HG03558 (cell line): Measurements from ENCODE around the gene NTRK1.

Source experiments
- ATAC-seq: cut with Tn5 transposase; IDR thresholded peaks from one replicate; pipeline ENCODE4 v1.9.1; 2021; ENCODE audit warnings: moderate number of reproducible peaks; ENCODE audit not compliant: unreplicated experiment; ENCODE audit errors: extremely low read depth

Gene NTRK1

DNA sequence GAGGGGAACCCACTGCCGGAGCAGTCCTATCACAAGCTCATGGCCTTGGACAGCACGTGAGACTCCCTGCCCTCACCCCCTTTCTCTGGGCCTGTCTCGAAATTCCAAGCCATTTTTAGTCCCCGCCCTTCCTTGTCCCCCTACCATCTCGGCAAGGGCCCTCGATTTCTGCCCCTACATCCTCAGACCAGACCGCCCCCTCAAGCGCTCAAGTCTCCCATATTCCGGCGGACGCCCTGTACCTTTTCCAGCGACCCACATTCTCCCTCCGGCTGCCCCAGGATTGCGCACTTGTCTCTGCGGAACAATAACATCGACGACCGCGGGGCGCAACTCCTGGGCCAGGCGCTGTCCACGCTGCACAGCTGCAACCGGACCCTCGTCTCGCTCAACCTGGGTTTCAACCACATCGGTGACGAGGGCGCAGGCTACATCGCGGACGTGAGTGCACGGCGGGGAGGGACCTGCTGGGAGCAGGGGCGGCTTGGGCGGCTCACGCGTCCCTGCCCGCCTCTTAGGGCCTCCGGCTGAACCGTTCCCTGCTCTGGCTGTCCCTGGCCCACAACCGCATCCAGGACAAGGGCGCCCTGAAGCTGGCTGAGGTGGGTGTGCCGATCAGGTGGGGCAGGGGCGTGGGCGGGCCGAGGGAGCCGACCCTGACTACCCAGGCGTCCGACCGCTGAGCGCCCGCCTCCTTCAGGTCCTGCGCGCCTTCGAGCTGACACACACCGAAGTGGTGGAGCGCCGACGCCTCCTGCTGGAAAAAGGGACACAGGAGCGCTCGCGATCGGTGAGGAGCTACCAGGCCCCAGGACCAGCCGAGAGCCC lies 66.8 kb downstream of the NTRK1 start:
- ATAC-seq = no peak

DNA sequence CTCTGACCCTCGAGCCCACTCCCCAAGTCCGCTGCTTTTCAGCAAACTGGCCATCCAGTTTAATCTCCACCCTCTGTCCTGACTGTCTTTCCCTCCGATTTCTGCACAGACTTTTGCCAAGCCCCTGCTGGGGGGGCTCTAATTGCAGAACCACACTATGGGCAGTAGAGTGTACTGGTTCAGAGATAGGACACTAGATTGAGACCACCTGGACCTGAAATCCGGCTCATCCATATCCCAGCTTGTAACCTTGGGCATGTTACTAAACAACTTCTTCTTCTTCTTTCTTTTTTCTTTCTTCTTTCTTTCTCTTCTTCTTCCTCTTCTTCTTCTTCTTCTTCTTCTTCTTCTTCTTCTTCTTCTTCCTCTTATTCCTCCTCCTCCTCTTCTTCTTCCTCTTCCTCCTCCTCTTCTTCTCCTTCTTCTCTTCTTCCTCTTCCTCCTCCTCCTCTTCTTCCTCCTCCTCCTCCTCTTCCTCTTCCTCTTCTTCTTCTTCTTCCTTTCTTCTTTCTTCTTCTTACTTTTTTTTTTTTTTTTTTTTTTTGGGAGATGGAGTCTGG lies 67.5 kb downstream of the NTRK1 start:
- no peak for ATAC-seq

DNA sequence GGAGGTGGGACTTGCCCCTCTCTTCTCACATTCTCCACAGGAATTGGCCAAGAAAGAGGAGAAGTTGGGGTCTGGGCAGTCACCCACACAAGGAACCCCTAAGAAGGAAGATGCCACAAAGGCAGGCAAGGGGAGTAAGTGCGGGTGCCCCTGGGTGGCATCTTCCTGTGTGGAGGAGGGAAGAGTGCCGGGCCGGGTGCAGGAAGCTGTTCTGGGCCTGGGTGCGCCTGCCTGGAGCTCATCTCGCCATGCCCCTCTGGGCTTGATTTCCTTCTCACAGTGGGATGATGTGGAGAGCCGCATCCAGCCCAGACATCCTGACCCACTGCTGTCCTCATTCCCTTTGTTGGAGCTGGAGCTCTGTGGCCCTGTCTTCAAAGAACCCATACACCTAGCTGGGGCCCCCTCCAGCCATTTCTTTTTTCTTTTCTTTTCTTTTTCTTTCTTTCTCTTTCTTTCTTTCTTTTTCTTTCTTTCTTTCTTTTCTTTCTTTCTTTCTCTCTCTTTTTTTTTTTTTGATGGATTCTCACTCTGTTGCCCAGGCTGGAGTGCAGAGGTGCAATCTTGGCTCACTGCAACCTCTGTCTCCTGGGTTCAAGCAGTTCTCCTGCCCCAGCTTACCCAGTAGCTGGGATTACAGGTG lies 69.1 kb downstream of the NTRK1 start:
- ATAC-seq = no peak

DNA sequence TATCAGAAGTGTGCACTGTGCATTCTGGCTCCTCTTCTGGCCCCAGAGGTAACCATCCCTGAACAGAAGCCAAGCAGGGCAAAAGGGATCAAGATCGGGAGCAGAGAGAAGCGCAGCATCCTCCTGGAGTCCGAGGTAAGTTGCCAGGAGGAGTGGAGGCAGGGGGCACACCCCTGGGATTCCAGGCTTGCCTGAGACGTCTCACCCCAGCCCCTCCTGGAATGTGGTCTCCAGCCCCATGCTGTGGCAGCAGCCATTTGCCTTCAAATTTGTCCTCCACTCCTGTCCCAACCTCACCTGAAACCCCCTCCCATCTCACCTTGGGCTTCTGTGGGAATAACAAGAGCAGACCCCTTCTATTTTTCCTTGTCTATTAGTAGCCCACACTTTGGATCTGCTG lies 69.8 kb downstream of the NTRK1 start:
- no peak for ATAC-seq
